Osteoblast (primary cell): ENCODE data around the gene NTM. TPM values are rescaled to one million over a fixed set of nuclear protein-coding genes. Genes with fewer than 3 reads are reported as not detected.

Source experiments
- DNase-seq: peaks from one replicate; pipeline ENCODE4 v3.0.0; 2011; ENCODE audit warnings: low spot score, mixed read lengths; ENCODE audit not compliant: insufficient read length; ENCODE audit errors: missing footprints
- H2AFZ ChIP-seq: 2 replicates; pipeline ENCODE4 v1.6.0; 2011; ENCODE audit warnings: mild to moderate bottlenecking, low read length
- H3K27ac ChIP-seq: 2 replicates; pipeline ENCODE4 v1.5.1; 2011; ENCODE audit warnings: mild to moderate bottlenecking, low read depth, low read length, moderate library complexity
- H3K27me3 ChIP-seq: 2 replicates; pipeline ENCODE4 v1.6.0; 2012; ENCODE audit warnings: mild to moderate bottlenecking, control low read depth, inconsistent platforms, low read length, moderate library complexity; ENCODE audit not compliant: insufficient read depth
- H3K36me3 ChIP-seq: 2 replicates; pipeline ENCODE4 v1.5.1; 2011; ENCODE audit warnings: mild to moderate bottlenecking, low read length, control low read depth, moderate library complexity; ENCODE audit not compliant: insufficient read depth
- H3K4me1 ChIP-seq: 2 replicates; pipeline ENCODE4 v1.5.1; 2011; ENCODE audit warnings: mild to moderate bottlenecking, low read length, control low read depth, moderate library complexity; ENCODE audit not compliant: insufficient read depth
- H3K4me2 ChIP-seq: 2 replicates; pipeline ENCODE4 v1.6.0; 2011; ENCODE audit warnings: mild to moderate bottlenecking, low read length; ENCODE audit not compliant: insufficient read depth
- H3K4me3 ChIP-seq: fragments of 200-600 bp; sonication (generic); 3 replicates; pipeline ENCODE4 v1.5.1; 2012; ENCODE audit warnings: mild to moderate bottlenecking, low read length, inconsistent platforms; ENCODE audit not compliant: insufficient read depth
- H3K79me2 ChIP-seq: 2 replicates; pipeline ENCODE4 v1.6.0; 2012; ENCODE audit warnings: mild to moderate bottlenecking, low read length, control low read depth, inconsistent platforms; ENCODE audit not compliant: insufficient read depth
- H3K9me3 ChIP-seq: 2 replicates; pipeline ENCODE4 v1.5.1; 2011; ENCODE audit warnings: low read depth, low read length, control low read depth
- H4K20me1 ChIP-seq: 2 replicates; pipeline ENCODE4 v1.6.0; 2012; ENCODE audit warnings: mild to moderate bottlenecking, low read length, control low read depth; ENCODE audit not compliant: insufficient read depth
- total RNA-seq: library from RNA; depleted of rRNA; stranded (reverse); fragments of >200 nt; gene quantifications from 2 replicates; pipeline ENCODE4 v1.2.3, GENCODE V29; 2012
- TF ChIP-seq, protein P1 (sequence below): IDR thresholded peaks from 2 replicates; pipeline ENCODE4 v1.5.1; 2011; ENCODE audit warnings: mild to moderate bottlenecking, low read depth, low read length, moderate library complexity; ENCODE audit errors: extremely low read depth

Gene NTM
- total RNA-seq, 1 donor = 48.1 TPM

GRCh38 chr11:131600628-131601027 is 230.2 kb downstream of the NTM start:
- H2AFZ ChIP-seq = no peak overlapping the region
- TF ChIP-seq, protein P1, sequence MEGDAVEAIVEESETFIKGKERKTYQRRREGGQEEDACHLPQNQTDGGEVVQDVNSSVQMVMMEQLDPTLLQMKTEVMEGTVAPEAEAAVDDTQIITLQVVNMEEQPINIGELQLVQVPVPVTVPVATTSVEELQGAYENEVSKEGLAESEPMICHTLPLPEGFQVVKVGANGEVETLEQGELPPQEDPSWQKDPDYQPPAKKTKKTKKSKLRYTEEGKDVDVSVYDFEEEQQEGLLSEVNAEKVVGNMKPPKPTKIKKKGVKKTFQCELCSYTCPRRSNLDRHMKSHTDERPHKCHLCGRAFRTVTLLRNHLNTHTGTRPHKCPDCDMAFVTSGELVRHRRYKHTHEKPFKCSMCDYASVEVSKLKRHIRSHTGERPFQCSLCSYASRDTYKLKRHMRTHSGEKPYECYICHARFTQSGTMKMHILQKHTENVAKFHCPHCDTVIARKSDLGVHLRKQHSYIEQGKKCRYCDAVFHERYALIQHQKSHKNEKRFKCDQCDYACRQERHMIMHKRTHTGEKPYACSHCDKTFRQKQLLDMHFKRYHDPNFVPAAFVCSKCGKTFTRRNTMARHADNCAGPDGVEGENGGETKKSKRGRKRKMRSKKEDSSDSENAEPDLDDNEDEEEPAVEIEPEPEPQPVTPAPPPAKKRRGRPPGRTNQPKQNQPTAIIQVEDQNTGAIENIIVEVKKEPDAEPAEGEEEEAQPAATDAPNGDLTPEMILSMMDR = no peak
- no peak overlapping the region for H3K4me2 ChIP-seq
- no peaks in the 10 kb centered on the region for H4K20me1 ChIP-seq
- H3K4me1 ChIP-seq = no peaks in the 10 kb centered on the region
- no peak overlapping the region for H3K4me3 ChIP-seq
- H3K79me2 ChIP-seq = no peaks in the 10 kb centered on the region
- no peaks in the 10 kb centered on the region for H3K36me3 ChIP-seq
- peaks cover 6% of the 10 kb centered on the region for H3K27me3 ChIP-seq
- H3K27ac ChIP-seq = no peak overlapping the region
- no peak for DNase-seq
- H3K9me3 ChIP-seq = no peaks in the 10 kb centered on the region

GRCh38 chr11:131601586-131601985 is 231.2 kb downstream of the NTM start:
- no peak overlapping the region for H3K4me3 ChIP-seq
- no peak overlapping the region for H3K27ac ChIP-seq
- no peak for DNase-seq
- peaks cover 4% of the 10 kb centered on the region for H3K27me3 ChIP-seq
- H3K4me1 ChIP-seq = no peaks in the 10 kb centered on the region
- H3K79me2 ChIP-seq = no peaks in the 10 kb centered on the region
- TF ChIP-seq, protein P1 = no peak
- no peak overlapping the region for H2AFZ ChIP-seq
- no peaks in the 10 kb centered on the region for H3K9me3 ChIP-seq
- H3K36me3 ChIP-seq = no peaks in the 10 kb centered on the region
- H4K20me1 ChIP-seq = no peaks in the 10 kb centered on the region
- no peak overlapping the region for H3K4me2 ChIP-seq

- peaks cover 4% of the 10 kb centered on the region for H3K27me3 ChIP-seq
- no peak overlapping the region for H3K4me3 ChIP-seq
- H3K9me3 ChIP-seq = no peaks in the 10 kb centered on the region
- H3K4me1 ChIP-seq = no peaks in the 10 kb centered on the region
- H3K27ac ChIP-seq = no peak overlapping the region
- no peaks in the 10 kb centered on the region for H3K79me2 ChIP-seq
- no peak for DNase-seq
- no peaks in the 10 kb centered on the region for H4K20me1 ChIP-seq
- H3K36me3 ChIP-seq = no peaks in the 10 kb centered on the region
- TF ChIP-seq, protein P1 = no peak
- no peak overlapping the region for H2AFZ ChIP-seq
- no peak overlapping the region for H3K4me2 ChIP-seq
These were observed 232.0 kb downstream of the NTM start for GRCh38 chr11:131602431-131602830.

- Histone ChIP-seq H3K79me2 (no peaks in the 10 kb centered on the region), H3K4me1 (peaks cover 15% of the 10 kb centered on the region), H3K27ac (no peak overlapping the region), H2AFZ (no peak overlapping the region), H3K36me3 (no peaks in the 10 kb centered on the region), H3K9me3 (no peaks in the 10 kb centered on the region), H4K20me1 (no peaks in the 10 kb centered on the region), H3K27me3 (peaks cover 4% of the 10 kb centered on the region), H3K4me2 (no peak overlapping the region), H3K4me3 (no peak overlapping the region)
- DNase-seq = no peak
- TF ChIP-seq, protein P1 = no peak
These were observed 236.5 kb downstream of the NTM start for GRCh38 chr11:131606811-131607335.
